GM19395 (cell line): ENCODE measurements around the gene OBSL1.

ENCODE experiments used
- ATAC-seq: cut with Tn5 transposase; IDR thresholded peaks from one replicate; pipeline ENCODE4 v1.9.1; 2021; ENCODE audit warnings: mild to moderate bottlenecking, moderate library complexity; ENCODE audit not compliant: unreplicated experiment

OBSL1 gene

GRCh38 chr2:219567791-219568361 lies 3.5 kb downstream of the OBSL1 start:
- no peak for ATAC-seq

GRCh38 chr2:219567131-219567530 lies 4.2 kb downstream of the OBSL1 start:
- ATAC-seq = no peak

GRCh38 chr2:219566640-219567039 lies 4.7 kb downstream of the OBSL1 start:
- ATAC-seq = no peak

- ATAC-seq = no peak
Measured at GRCh38 chr2:219565130-219566080, 5.9 kb downstream of the OBSL1 start.

GRCh38 chr2:219563271-219563928 lies 7.9 kb downstream of the OBSL1 start:
- ATAC-seq = no peak

- ATAC-seq = no peak
Measured at GRCh38 chr2:219562049-219563020, 9.0 kb downstream of the OBSL1 start.

- ATAC-seq = no peak
Measured at GRCh38 chr2:219561179-219562048, 9.9 kb downstream of the OBSL1 start.

- ATAC-seq = no peak
Measured at GRCh38 chr2:219560893-219561178, 10.5 kb downstream of the OBSL1 start.

- ATAC-seq = no peak
Measured at GRCh38 chr2:219560037-219560892, 11.1 kb downstream of the OBSL1 start.

GRCh38 chr2:219559156-219559915 lies 12.0 kb downstream of the OBSL1 start:
- no peak for ATAC-seq

GRCh38 chr2:219557791-219558785 lies 13.3 kb downstream of the OBSL1 start:
- ATAC-seq = no peak

- ATAC-seq = no peak
Measured at GRCh38 chr2:219557320-219557719, 14.0 kb downstream of the OBSL1 start.

GRCh38 chr2:219556413-219556812 lies 14.9 kb downstream of the OBSL1 start:
- no peak for ATAC-seq

- ATAC-seq = no peak
Measured at GRCh38 chr2:219555956-219556355, 15.4 kb downstream of the OBSL1 start.

- ATAC-seq = no peak
Measured at GRCh38 chr2:219554350-219554749, 17.0 kb downstream of the OBSL1 start.

- ATAC-seq = no peak
Measured at GRCh38 chr2:219553463-219553963, 17.8 kb downstream of the OBSL1 start.

GRCh38 chr2:219553168-219553417 lies 18.2 kb downstream of the OBSL1 start:
- no peak for ATAC-seq
